Left ventricle myocardium inferior (tissue), 1 donor: ENCODE results near the gene ARRB1. TPM values are rescaled to one million over a fixed set of nuclear protein-coding genes. Genes with fewer than 3 reads are reported as not detected.

Source experiments
- DNase-seq: peaks from one replicate; pipeline ENCODE4 v3.0.0-alpha.2; 2020
- H3K27ac ChIP-seq: fragments of 200-600 bp; replicated peaks from 2 replicates; pipeline ENCODE4 v1.8.0; 2021
- H3K27me3 ChIP-seq: fragments of 200-600 bp; 2 replicates; pipeline ENCODE4 v1.8.0; 2021; ENCODE audit warnings: low read depth
- H3K36me3 ChIP-seq: fragments of 200-600 bp; 2 replicates; pipeline ENCODE4 v1.8.0; 2021
- H3K4me1 ChIP-seq: fragments of 200-600 bp; 2 replicates; pipeline ENCODE4 v1.8.0; 2021
- H3K4me3 ChIP-seq: fragments of 200-600 bp; 2 replicates; pipeline ENCODE4 v1.8.0; 2021; ENCODE audit warnings: mild to moderate bottlenecking, moderate library complexity
- H3K9me3 ChIP-seq: fragments of 200-600 bp; replicated peaks from 2 replicates; pipeline ENCODE4 v1.8.0; 2021
- intact Hi-C: fragments of 100-400 bp; cut with micrococcal nuclease; formaldehyde crosslinking; loops from one replicate; pipeline ENCODE4 v1.11.0; 2022
- total RNA-seq: library from RNA; stranded (reverse); fragmentation: NEBNext Ultra II Directional; extraction: Animal tissue kit (Norgen Biotek cat#: 25700); gene quantifications from one replicate; pipeline ENCODE4 v1.2.1, GENCODE V29; 2021
- TF ChIP-seq, protein P1 (sequence below): fragments of 200-600 bp; IDR thresholded peaks from 2 replicates; pipeline ENCODE4 v1.8.0; 2021; ENCODE audit warnings: antibody characterized with exemption, mild to moderate bottlenecking, borderline replicate concordance
- donor health status: DM: no; HTN: yes; CAD: no; lungs with severe emphysema.

The ARRB1 gene
- total RNA-seq, 1 donor from 2014 or later: 25.9 TPM

- Histone ChIP-seq H3K36me3 (peaks cover 3% of the 10 kb centered on the region), H3K4me1 (peaks cover 61% of the 10 kb centered on the region), H3K4me3 (no peak overlapping the region), H3K27me3 (no peaks in the 10 kb centered on the region), H3K9me3 (no peaks in the 10 kb centered on the region), H3K27ac (peak overlapping the region; percentile 38)
- TF ChIP-seq, protein P1, sequence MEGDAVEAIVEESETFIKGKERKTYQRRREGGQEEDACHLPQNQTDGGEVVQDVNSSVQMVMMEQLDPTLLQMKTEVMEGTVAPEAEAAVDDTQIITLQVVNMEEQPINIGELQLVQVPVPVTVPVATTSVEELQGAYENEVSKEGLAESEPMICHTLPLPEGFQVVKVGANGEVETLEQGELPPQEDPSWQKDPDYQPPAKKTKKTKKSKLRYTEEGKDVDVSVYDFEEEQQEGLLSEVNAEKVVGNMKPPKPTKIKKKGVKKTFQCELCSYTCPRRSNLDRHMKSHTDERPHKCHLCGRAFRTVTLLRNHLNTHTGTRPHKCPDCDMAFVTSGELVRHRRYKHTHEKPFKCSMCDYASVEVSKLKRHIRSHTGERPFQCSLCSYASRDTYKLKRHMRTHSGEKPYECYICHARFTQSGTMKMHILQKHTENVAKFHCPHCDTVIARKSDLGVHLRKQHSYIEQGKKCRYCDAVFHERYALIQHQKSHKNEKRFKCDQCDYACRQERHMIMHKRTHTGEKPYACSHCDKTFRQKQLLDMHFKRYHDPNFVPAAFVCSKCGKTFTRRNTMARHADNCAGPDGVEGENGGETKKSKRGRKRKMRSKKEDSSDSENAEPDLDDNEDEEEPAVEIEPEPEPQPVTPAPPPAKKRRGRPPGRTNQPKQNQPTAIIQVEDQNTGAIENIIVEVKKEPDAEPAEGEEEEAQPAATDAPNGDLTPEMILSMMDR: peak; percentile 80
- peak; percentile 70 for DNase-seq
- intact Hi-C loops: loop anchor here (5.0 kb wide), 1 partner anchor 59 kb away; no protein-coding TSS in a partner anchor
Observed at GRCh38 chr11:75328426-75329277, 22.8 kb downstream of the ARRB1 start.

- peaks cover 67% of the 10 kb centered on the region for H3K4me1 ChIP-seq
- H3K27me3 ChIP-seq: no peaks in the 10 kb centered on the region
- H3K27ac ChIP-seq: peak overlapping the region; percentile 73
- H3K9me3 ChIP-seq: no peaks in the 10 kb centered on the region
- no peak overlapping the region for H3K4me3 ChIP-seq
- H3K36me3 ChIP-seq: peaks cover 3% of the 10 kb centered on the region
- no peak for DNase-seq
- intact Hi-C loops: loop anchor here (5.0 kb wide), 1 partner anchor 61 kb away; no protein-coding TSS in a partner anchor
- TF ChIP-seq, protein P1: no peak
Observed at GRCh38 chr11:75326439-75326810, 25.0 kb downstream of the ARRB1 start.

DNA sequence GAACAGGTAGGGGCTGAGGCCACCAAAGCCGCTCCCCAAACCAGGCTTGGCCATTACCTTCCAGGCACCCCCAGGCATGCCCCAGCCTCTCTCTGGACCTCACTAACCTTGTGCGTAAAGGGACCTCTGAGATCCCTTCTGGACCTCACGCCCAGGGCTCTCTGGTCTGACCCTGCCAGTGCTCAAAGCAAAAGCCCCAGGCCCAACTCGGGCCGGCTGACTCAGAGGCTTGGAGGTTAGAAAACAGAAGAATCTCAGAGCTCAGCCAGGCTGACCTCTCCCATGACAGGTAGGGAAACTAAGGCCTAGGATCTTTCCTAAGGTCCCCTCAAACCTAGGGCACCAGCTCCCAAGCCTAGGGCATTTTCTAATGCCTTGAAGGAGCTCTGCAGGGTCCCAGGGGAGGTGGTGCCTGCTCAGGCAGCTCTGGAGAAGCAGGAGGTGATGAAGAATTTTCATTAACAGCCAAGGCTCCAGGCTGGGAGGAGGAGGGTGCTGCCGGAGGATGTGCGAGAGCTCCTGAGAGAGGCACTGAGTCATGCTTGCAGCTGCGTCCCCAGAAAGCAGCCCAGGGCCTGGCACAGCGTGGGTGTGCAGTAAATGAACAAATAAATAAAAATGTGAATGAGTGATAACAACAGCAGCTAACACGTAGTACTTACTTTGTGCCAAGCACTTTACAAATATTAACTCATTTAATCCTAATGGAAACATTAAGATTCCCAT is 25.6 kb downstream of the ARRB1 start:
- H3K27me3 ChIP-seq: no peaks in the 10 kb centered on the region
- H3K9me3 ChIP-seq: no peaks in the 10 kb centered on the region
- H3K36me3 ChIP-seq: peaks cover 3% of the 10 kb centered on the region
- peak; percentile 70 for DNase-seq
- peak overlapping the region; percentile 73 for H3K27ac ChIP-seq
- peaks cover 66% of the 10 kb centered on the region for H3K4me1 ChIP-seq
- intact Hi-C loops: loop anchor here (5.0 kb wide), 1 partner anchor 61 kb away; no protein-coding TSS in a partner anchor
- H3K4me3 ChIP-seq: no peak overlapping the region
- TF ChIP-seq, protein P1: no peak

- Histone ChIP-seq H3K4me1 (peaks cover 66% of the 10 kb centered on the region), H3K9me3 (no peaks in the 10 kb centered on the region), H3K27ac (peak overlapping the region; percentile 73), H3K27me3 (no peaks in the 10 kb centered on the region), H3K4me3 (no peak overlapping the region), H3K36me3 (peaks cover 3% of the 10 kb centered on the region)
- TF ChIP-seq, protein P1: no peak
- intact Hi-C loops: loop anchor here (5.0 kb wide), 1 partner anchor 63 kb away; no protein-coding TSS in a partner anchor
- no peak for DNase-seq
Observed at GRCh38 chr11:75324740-75325139, 26.7 kb downstream of the ARRB1 start.

DNA sequence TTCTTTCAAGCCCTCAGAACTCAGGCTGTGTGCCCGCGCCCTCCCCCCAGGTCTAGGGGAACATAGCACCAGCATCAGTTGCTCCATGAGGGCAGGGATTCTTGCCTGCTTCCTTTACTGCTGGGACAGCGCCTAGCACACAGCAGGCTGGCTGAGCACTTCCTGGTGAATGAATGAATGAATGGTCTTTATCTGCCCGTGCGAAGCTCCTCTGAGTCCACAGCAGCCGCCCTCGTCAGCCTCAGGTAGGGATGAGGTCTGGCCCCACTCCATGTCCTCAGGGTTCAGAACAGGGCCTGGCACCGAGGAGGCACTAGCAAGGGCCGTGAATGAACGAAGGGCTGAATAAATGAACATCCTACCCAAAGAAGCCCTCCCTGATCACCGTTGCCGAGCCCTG is 27.3 kb downstream of the ARRB1 start:
- TF ChIP-seq, protein P1: no peak
- Histone ChIP-seq H3K9me3 (no peaks in the 10 kb centered on the region), H3K4me1 (peaks cover 66% of the 10 kb centered on the region), H3K27ac (peak overlapping the region; percentile 73), H3K36me3 (peaks cover 3% of the 10 kb centered on the region), H3K27me3 (no peaks in the 10 kb centered on the region), H3K4me3 (no peak overlapping the region)
- no peak for DNase-seq
- intact Hi-C loops: no loop called here
